HL-60 (cell line): ENCODE results near the gene FRMD3.

Experiments used
- DNase-seq, 2 experiments: peaks; one replicate each; pipeline ENCODE4 v3.0.0-alpha.2; 2010 to 2020; ENCODE audit warnings: low read depth in 1 of 2, low spot score in 1 of 2
- H3K27ac ChIP-seq: fragments of 250-450 bp; sonication (Bioruptor Pico); replicated peaks from 2 replicates; pipeline ENCODE4 v1.5.1; 2020; ENCODE audit warnings: mild to moderate bottlenecking, moderate library complexity
- H3K27me3 ChIP-seq: fragments of 250-450 bp; sonication (Bioruptor Pico); 2 replicates; pipeline ENCODE4 v1.5.1; 2021; ENCODE audit warnings: mild to moderate bottlenecking, moderate library complexity; ENCODE audit not compliant: insufficient read depth, poor library complexity, severe bottlenecking
- H3K4me3 ChIP-seq: replicated peaks from 2 replicates; pipeline ENCODE4 v1.5.1; 2011; ENCODE audit warnings: mild to moderate bottlenecking, control low read depth, low read length; ENCODE audit not compliant: insufficient read depth
- GABPA ChIP-seq: IDR thresholded peaks from 2 replicates; pipeline ENCODE4 v1.6.1; 2012; ENCODE audit warnings: low read depth
- POLR2AphosphoS5 ChIP-seq: IDR thresholded peaks from 2 replicates; pipeline ENCODE4 v1.6.1; 2012; ENCODE audit warnings: low read depth
- SPI1 ChIP-seq: IDR thresholded peaks from 2 replicates; pipeline ENCODE4 v1.6.1; 2012; ENCODE audit warnings: low read depth, mild to moderate bottlenecking, borderline replicate concordance
- TF ChIP-seq, protein P1 (sequence below): IDR thresholded peaks from 2 replicates; pipeline ENCODE4 v1.6.1; 2012; ENCODE audit warnings: low read depth; ENCODE audit not compliant: insufficient replicate concordance
- TF ChIP-seq, protein P2 (sequence below): IDR thresholded peaks from one replicate; pipeline ENCODE4 v1.5.1; 2011; ENCODE audit warnings: low read length, control low read depth, inconsistent platforms; ENCODE audit not compliant: insufficient read depth

Gene FRMD3

DNA sequence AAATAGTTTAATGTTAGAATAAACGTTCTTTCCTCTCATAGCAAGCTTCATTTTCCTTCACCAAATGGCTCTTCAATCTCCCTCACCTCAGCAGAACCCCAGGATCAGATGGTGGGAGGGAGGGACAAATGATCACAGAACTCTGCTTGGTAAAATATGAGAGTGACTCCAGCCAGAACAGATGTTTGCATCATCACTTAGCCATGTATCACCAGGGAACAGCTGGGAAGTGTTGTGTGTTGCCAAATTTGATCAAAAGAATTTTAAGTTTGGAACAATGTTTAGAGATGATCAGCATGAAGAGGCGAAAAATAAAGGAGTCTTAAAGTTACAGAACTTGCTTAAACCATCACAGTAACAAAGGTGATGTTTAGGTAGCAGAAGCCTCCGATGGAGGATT lies 115.7 kb downstream of the FRMD3 start:
- DNase-seq, result no peak
- H3K27me3 ChIP-seq, result no peaks in the 10 kb centered on the region
- TF ChIP-seq, protein P1, sequence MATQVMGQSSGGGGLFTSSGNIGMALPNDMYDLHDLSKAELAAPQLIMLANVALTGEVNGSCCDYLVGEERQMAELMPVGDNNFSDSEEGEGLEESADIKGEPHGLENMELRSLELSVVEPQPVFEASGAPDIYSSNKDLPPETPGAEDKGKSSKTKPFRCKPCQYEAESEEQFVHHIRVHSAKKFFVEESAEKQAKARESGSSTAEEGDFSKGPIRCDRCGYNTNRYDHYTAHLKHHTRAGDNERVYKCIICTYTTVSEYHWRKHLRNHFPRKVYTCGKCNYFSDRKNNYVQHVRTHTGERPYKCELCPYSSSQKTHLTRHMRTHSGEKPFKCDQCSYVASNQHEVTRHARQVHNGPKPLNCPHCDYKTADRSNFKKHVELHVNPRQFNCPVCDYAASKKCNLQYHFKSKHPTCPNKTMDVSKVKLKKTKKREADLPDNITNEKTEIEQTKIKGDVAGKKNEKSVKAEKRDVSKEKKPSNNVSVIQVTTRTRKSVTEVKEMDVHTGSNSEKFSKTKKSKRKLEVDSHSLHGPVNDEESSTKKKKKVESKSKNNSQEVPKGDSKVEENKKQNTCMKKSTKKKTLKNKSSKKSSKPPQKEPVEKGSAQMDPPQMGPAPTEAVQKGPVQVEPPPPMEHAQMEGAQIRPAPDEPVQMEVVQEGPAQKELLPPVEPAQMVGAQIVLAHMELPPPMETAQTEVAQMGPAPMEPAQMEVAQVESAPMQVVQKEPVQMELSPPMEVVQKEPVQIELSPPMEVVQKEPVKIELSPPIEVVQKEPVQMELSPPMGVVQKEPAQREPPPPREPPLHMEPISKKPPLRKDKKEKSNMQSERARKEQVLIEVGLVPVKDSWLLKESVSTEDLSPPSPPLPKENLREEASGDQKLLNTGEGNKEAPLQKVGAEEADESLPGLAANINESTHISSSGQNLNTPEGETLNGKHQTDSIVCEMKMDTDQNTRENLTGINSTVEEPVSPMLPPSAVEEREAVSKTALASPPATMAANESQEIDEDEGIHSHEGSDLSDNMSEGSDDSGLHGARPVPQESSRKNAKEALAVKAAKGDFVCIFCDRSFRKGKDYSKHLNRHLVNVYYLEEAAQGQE, result no peak
- no peak for TF ChIP-seq GABPA
- TF ChIP-seq POLR2AphosphoS5, result no peak
- TF ChIP-seq SPI1, result no peak
- H3K27ac ChIP-seq, result no peak overlapping the region
- H3K4me3 ChIP-seq, result no peak overlapping the region

DNA sequence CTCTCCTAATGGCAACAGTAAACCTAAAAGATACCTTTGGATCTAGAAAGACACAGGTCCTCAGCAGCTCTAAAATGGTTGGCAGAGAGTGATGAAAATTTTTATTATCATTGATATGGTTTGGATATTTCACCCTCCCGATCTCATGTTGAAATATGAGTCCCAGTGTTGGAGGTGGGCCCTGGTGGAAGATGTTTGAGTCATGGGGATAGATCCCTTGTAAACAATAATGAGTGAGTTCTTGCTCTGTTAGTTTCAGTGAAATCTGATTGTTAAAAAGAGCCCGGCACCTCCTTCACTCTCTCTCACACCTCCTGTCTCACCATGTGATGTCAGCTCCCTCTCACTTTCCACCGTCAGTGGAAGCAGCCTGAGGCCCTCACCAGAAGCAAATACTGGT lies 117.7 kb downstream of the FRMD3 start:
- TF ChIP-seq POLR2AphosphoS5, result no peak
- TF ChIP-seq SPI1, result no peak
- no peak for TF ChIP-seq GABPA
- TF ChIP-seq, protein P2, sequence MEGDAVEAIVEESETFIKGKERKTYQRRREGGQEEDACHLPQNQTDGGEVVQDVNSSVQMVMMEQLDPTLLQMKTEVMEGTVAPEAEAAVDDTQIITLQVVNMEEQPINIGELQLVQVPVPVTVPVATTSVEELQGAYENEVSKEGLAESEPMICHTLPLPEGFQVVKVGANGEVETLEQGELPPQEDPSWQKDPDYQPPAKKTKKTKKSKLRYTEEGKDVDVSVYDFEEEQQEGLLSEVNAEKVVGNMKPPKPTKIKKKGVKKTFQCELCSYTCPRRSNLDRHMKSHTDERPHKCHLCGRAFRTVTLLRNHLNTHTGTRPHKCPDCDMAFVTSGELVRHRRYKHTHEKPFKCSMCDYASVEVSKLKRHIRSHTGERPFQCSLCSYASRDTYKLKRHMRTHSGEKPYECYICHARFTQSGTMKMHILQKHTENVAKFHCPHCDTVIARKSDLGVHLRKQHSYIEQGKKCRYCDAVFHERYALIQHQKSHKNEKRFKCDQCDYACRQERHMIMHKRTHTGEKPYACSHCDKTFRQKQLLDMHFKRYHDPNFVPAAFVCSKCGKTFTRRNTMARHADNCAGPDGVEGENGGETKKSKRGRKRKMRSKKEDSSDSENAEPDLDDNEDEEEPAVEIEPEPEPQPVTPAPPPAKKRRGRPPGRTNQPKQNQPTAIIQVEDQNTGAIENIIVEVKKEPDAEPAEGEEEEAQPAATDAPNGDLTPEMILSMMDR, result no peak
- TF ChIP-seq, protein P1, result no peak
- Histone ChIP-seq H3K27ac (no peak overlapping the region), H3K4me3 (no peak overlapping the region), H3K27me3 (no peaks in the 10 kb centered on the region)
- DNase-seq, result no peak

DNA sequence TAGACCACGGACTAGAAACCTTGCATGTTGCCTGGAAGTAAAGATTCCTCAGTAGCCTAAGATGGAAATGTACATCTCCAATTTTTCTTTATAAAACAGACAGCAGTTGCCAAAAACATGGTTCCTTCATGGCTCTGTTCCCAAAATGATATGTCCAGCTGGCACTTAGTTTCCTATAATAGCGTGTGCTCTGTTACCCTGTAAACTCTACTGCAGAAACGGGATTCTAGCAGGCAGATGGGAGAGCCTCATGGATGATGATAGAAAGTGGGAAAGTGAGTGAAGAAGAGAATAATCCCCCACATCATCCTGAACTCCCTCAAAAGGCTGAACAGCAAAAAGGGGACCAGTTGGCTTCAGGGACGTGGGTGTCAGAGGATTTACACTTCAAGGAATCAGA lies 118.2 kb downstream of the FRMD3 start:
- H3K27me3 ChIP-seq, result no peaks in the 10 kb centered on the region
- DNase-seq, result no peak

More for the DNA sequence above, 118.2 kb downstream of the FRMD3 start:
- TF ChIP-seq, protein P2, result no peak
- TF ChIP-seq GABPA (no peak), POLR2AphosphoS5 (no peak), SPI1 (no peak)
- TF ChIP-seq, protein P1, result no peak
- no peak overlapping the region for H3K4me3 ChIP-seq
- H3K27ac ChIP-seq, result no peak overlapping the region
